OCI-M2 (cell line): ENCODE measurements around the gene LARGE1.

Source experiments
- DNase-seq: peaks from one replicate; lab custom pipeline; 2025; ENCODE audit not compliant: unreplicated experiment; lab: John Stamatoyannopoulos, UW

The LARGE1 gene

GRCh38 chr22:33735978-33736377 is 184.3 kb downstream of the LARGE1 start:
- DNase-seq: no peak

- DNase-seq: no peak
Observed at GRCh38 chr22:33728847-33729246, 191.4 kb downstream of the LARGE1 start.

- no peak for DNase-seq
Observed at GRCh38 chr22:33726294-33726734, 194.0 kb downstream of the LARGE1 start.

GRCh38 chr22:33723915-33724314 is 196.4 kb downstream of the LARGE1 start:
- DNase-seq: no peak

GRCh38 chr22:33722816-33723215 is 197.5 kb downstream of the LARGE1 start:
- no peak for DNase-seq

- no peak for DNase-seq
Observed at GRCh38 chr22:33720166-33720878, 200.0 kb downstream of the LARGE1 start.

GRCh38 chr22:33717694-33718396 is 202.4 kb downstream of the LARGE1 start:
- no peak for DNase-seq

- no peak for DNase-seq
Observed at GRCh38 chr22:33715237-33715985, 204.9 kb downstream of the LARGE1 start.

- no peak for DNase-seq
Observed at GRCh38 chr22:33710326-33710725, 209.9 kb downstream of the LARGE1 start.

GRCh38 chr22:33707581-33707980 is 212.7 kb downstream of the LARGE1 start:
- DNase-seq: no peak

GRCh38 chr22:33706100-33706499 is 214.2 kb downstream of the LARGE1 start:
- DNase-seq: no peak

GRCh38 chr22:33699176-33699575 is 221.1 kb downstream of the LARGE1 start:
- no peak for DNase-seq

GRCh38 chr22:33697640-33698039 is 222.6 kb downstream of the LARGE1 start:
- no peak for DNase-seq

- DNase-seq: no peak
Observed at GRCh38 chr22:33691057-33691630, 229.1 kb downstream of the LARGE1 start.

GRCh38 chr22:33688903-33689302 is 231.4 kb downstream of the LARGE1 start:
- no peak for DNase-seq

GRCh38 chr22:33687464-33687863 is 232.8 kb downstream of the LARGE1 start:
- no peak for DNase-seq

GRCh38 chr22:33684087-33684486 is 236.2 kb downstream of the LARGE1 start:
- no peak for DNase-seq

GRCh38 chr22:33682927-33683326 is 237.3 kb downstream of the LARGE1 start:
- no peak for DNase-seq

GRCh38 chr22:33680632-33681031 is 239.6 kb downstream of the LARGE1 start:
- DNase-seq: no peak

- DNase-seq: no peak
Observed at GRCh38 chr22:33678523-33678922, 241.8 kb downstream of the LARGE1 start.

GRCh38 chr22:33677536-33677935 is 242.7 kb downstream of the LARGE1 start:
- DNase-seq: no peak
